ENCODE measurements around the gene SLC25A13.

Gene SLC25A13

GRCh38 chr7:96219378-96220130 lies 102.3 kb downstream of the SLC25A13 start:
- no peak for TF ChIP-seq CTCF (IDR thresholded peaks at IDR 0.05; ENCODE audit: low read depth, low read length)

GRCh38 chr7:96218664-96219243 lies 103.1 kb downstream of the SLC25A13 start:
- TF ChIP-seq CTCF (IDR thresholded peaks at IDR 0.05; ENCODE audit: low read depth, low read length): no peak
- H3K4me3 ChIP-seq (ENCODE audit: low read depth, low read length): no peak overlapping the region

More at GRCh38 chr7:96219378-96220130, 102.3 kb downstream of the SLC25A13 start:
- no peak overlapping the region for H3K4me3 ChIP-seq (ENCODE audit: low read depth, low read length)

- no peak for TF ChIP-seq CTCF (IDR thresholded peaks at IDR 0.05; ENCODE audit: low read depth, low read length)
- H3K4me3 ChIP-seq (ENCODE audit: low read depth, low read length): no peak overlapping the region
Observed at GRCh38 chr7:96217147-96217546, 104.8 kb downstream of the SLC25A13 start.

GRCh38 chr7:96216373-96216772 lies 105.5 kb downstream of the SLC25A13 start:
- no peak overlapping the region for H3K4me3 ChIP-seq (ENCODE audit: low read depth, low read length)
- no peak for TF ChIP-seq CTCF (IDR thresholded peaks at IDR 0.05; ENCODE audit: low read depth, low read length)

- TF ChIP-seq CTCF (IDR thresholded peaks at IDR 0.05; ENCODE audit: low read depth, low read length): no peak
- H3K4me3 ChIP-seq (ENCODE audit: low read depth, low read length): no peak overlapping the region
Observed at GRCh38 chr7:96212474-96212873, 109.4 kb downstream of the SLC25A13 start.

GRCh38 chr7:96211954-96212353 lies 109.9 kb downstream of the SLC25A13 start:
- no peak for TF ChIP-seq CTCF (IDR thresholded peaks at IDR 0.05; ENCODE audit: low read depth, low read length)
- no peak overlapping the region for H3K4me3 ChIP-seq (ENCODE audit: low read depth, low read length)

GRCh38 chr7:96205665-96206064 lies 116.2 kb downstream of the SLC25A13 start:
- TF ChIP-seq CTCF (IDR thresholded peaks at IDR 0.05; ENCODE audit: low read depth, low read length): no peak

More at GRCh38 chr7:96205665-96206064, 116.2 kb downstream of the SLC25A13 start:
- H3K4me3 ChIP-seq (ENCODE audit: low read depth, low read length): no peak overlapping the region
